H9 (cell line): Measurements from ENCODE around the gene LAMA3. TPM values are rescaled to one million over a fixed set of nuclear protein-coding genes. Genes with fewer than 3 reads are reported as not detected.
A peak's percentile ranks its signal among the peaks of the same experiment; 100 is the strongest.

ENCODE experiments used
- DNase-seq: peaks from one replicate; pipeline ENCODE4 v3.0.0-alpha.2; 2017
- H2AFZ ChIP-seq: one replicate; pipeline ENCODE4 v1.6.1; 2013; ENCODE audit warnings: mild to moderate bottlenecking, low read length, control low read depth, moderate library complexity
- H2AK5ac ChIP-seq: 2 replicates; pipeline ENCODE4 v1.6.1; 2013; ENCODE audit warnings: low read length, control low read depth, mixed read lengths; ENCODE audit not compliant: insufficient read length
- H2BK120ac ChIP-seq: one replicate; pipeline ENCODE4 v1.6.1; 2013; ENCODE audit warnings: low read depth, mild to moderate bottlenecking, low read length, control low read depth, inconsistent platforms; ENCODE audit not compliant: poor library complexity, severe bottlenecking
- H2BK12ac ChIP-seq: 2 replicates; pipeline ENCODE4 v1.6.1; 2013; ENCODE audit warnings: low read length, control low read depth, mixed read lengths, low read depth; ENCODE audit not compliant: insufficient read length
- H2BK15ac ChIP-seq: 2 replicates; pipeline ENCODE4 v1.6.1; 2013; ENCODE audit warnings: low read depth, low read length, control low read depth
- H2BK20ac ChIP-seq: one replicate; pipeline ENCODE4 v1.6.1; 2013; ENCODE audit warnings: low read depth, mild to moderate bottlenecking, low read length, control low read depth, inconsistent platforms; ENCODE audit not compliant: poor library complexity, severe bottlenecking
- H2BK5ac ChIP-seq: 2 replicates; pipeline ENCODE4 v1.6.1; 2013; ENCODE audit warnings: low read length, control low read depth, mixed read lengths; ENCODE audit not compliant: insufficient read length
- H3K14ac ChIP-seq: 2 replicates; pipeline ENCODE4 v1.6.1; 2013; ENCODE audit warnings: low read length, control low read depth; ENCODE audit not compliant: insufficient read depth
- H3K18ac ChIP-seq: 2 replicates; pipeline ENCODE4 v1.6.1; 2013; ENCODE audit warnings: low read depth, mild to moderate bottlenecking, mixed read lengths, low read length, control low read depth; ENCODE audit not compliant: insufficient read length
- H3K23ac ChIP-seq: 2 replicates; pipeline ENCODE4 v1.6.1; 2013; ENCODE audit warnings: low read length, control low read depth, mixed read lengths, low read depth; ENCODE audit not compliant: insufficient read length
- H3K23me2 ChIP-seq: 2 replicates; pipeline ENCODE4 v1.6.1; 2013; ENCODE audit warnings: low read depth, mild to moderate bottlenecking, mixed read lengths, low read length, control low read depth; ENCODE audit not compliant: insufficient read length, poor library complexity, severe bottlenecking
- H3K27ac ChIP-seq: 2 replicates; pipeline ENCODE4 v1.5.1; 2013; ENCODE audit warnings: low read length, control low read depth, mixed read lengths, low read depth; ENCODE audit not compliant: insufficient read length
- H3K27me3 ChIP-seq: 2 replicates; pipeline ENCODE4 v1.6.1; 2013; ENCODE audit warnings: low read length, control low read depth, inconsistent platforms; ENCODE audit not compliant: insufficient read depth
- H3K4ac ChIP-seq: 2 replicates; pipeline ENCODE4 v1.6.1; 2013; ENCODE audit warnings: low read depth, mild to moderate bottlenecking, control low read depth, inconsistent platforms, low read length, moderate library complexity
- H3K4me1 ChIP-seq: 2 replicates; pipeline ENCODE4 v1.6.1; 2013; ENCODE audit warnings: low read length, control low read depth, inconsistent platforms; ENCODE audit not compliant: insufficient read depth
- H3K4me2 ChIP-seq: 2 replicates; pipeline ENCODE4 v1.6.1; 2013; ENCODE audit warnings: low read length, control low read depth, mixed read lengths; ENCODE audit not compliant: insufficient read length, insufficient read depth
- H3K56ac ChIP-seq: 2 replicates; pipeline ENCODE4 v1.6.1; 2013; ENCODE audit warnings: low read depth, mild to moderate bottlenecking, mixed read lengths, low read length, control low read depth; ENCODE audit not compliant: insufficient read length
- H3K79me1 ChIP-seq: 2 replicates; pipeline ENCODE4 v1.6.1; 2013; ENCODE audit warnings: low read depth, mild to moderate bottlenecking, moderate library complexity, low read length, control low read depth, inconsistent platforms; ENCODE audit not compliant: insufficient read depth, poor library complexity, severe bottlenecking
- H3K79me2 ChIP-seq: 2 replicates; pipeline ENCODE4 v1.6.1; 2013; ENCODE audit warnings: low read length, control low read depth, inconsistent platforms; ENCODE audit not compliant: insufficient read depth
- H3K9ac ChIP-seq: 2 replicates; pipeline ENCODE4 v1.6.1; 2013; ENCODE audit warnings: low read length, control low read depth, mixed read lengths; ENCODE audit not compliant: insufficient read length; ENCODE audit errors: extremely low read depth
- H3K9me3 ChIP-seq: one replicate; pipeline ENCODE4 v1.6.1; 2013; ENCODE audit warnings: low read depth, low read length, inconsistent platforms; ENCODE audit not compliant: control insufficient read depth
- H3T11ph ChIP-seq: one replicate; pipeline ENCODE4 v1.6.1; 2013; ENCODE audit warnings: mild to moderate bottlenecking, low read length, control low read depth, inconsistent platforms
- H4K20me1 ChIP-seq: one replicate; pipeline ENCODE4 v1.6.1; 2013; ENCODE audit not compliant: control insufficient read depth, insufficient read length, insufficient read depth
- H4K5ac ChIP-seq: 2 replicates; pipeline ENCODE4 v1.6.1; 2013; ENCODE audit warnings: low read depth, mild to moderate bottlenecking, mixed read lengths, low read length, control low read depth; ENCODE audit not compliant: insufficient read length
- H4K8ac ChIP-seq: replicated peaks from 2 replicates; pipeline ENCODE4 v1.6.1; 2013; ENCODE audit warnings: low read length, control low read depth, mixed read lengths, low read depth; ENCODE audit not compliant: insufficient read length
- H4K91ac ChIP-seq: 2 replicates; pipeline ENCODE4 v1.6.1; 2013; ENCODE audit warnings: low read depth, mild to moderate bottlenecking, moderate library complexity, mixed read lengths, low read length, control low read depth; ENCODE audit not compliant: insufficient read length
- H3K27ac Mint-ChIP-seq, 3 experiments: 2 replicates in 2 of 3; 3 replicates in 1 of 3; pipeline ENCODE4 v1.8.0; 2020 to 2021; ENCODE audit warnings: mixed read lengths in 3 of 3, mild to moderate bottlenecking in 1 of 3, moderate library complexity in 1 of 3
- H3K27me3 Mint-ChIP-seq: 2 replicates; pipeline ENCODE4 v1.8.0; 2021; ENCODE audit warnings: low read depth, mild to moderate bottlenecking, moderate library complexity, mixed read lengths
- H3K36me3 Mint-ChIP-seq, 3 experiments: 2 replicates in 2 of 3; 3 replicates in 1 of 3; pipeline ENCODE4 v1.8.0; 2020 to 2021; ENCODE audit warnings: low read depth in 3 of 3, mixed read lengths in 3 of 3; ENCODE audit not compliant: insufficient read depth in 1 of 3
- H3K4me1 Mint-ChIP-seq, 2 experiments: 2 replicates each; pipeline ENCODE4 v1.8.0; 2020; ENCODE audit warnings: mixed read lengths in 2 of 2
- H3K4me3 Mint-ChIP-seq, 2 experiments: 2 replicates in 1 of 2; 3 replicates in 1 of 2; pipeline ENCODE4 v1.8.0; 2020 to 2021; ENCODE audit warnings: mild to moderate bottlenecking in 2 of 2, mixed read lengths in 2 of 2, moderate library complexity in 1 of 2
- H3K9me3 Mint-ChIP-seq, 2 experiments: 2 replicates in 1 of 2; 3 replicates in 1 of 2; pipeline ENCODE4 v1.8.0; 2020; ENCODE audit warnings: mild to moderate bottlenecking in 2 of 2, mixed read lengths in 2 of 2, moderate library complexity in 1 of 2
- CTCF ChIP-seq: fragments of 200-600 bp; sonication (generic); conservative IDR thresholded peaks from 3 replicates; pipeline ENCODE4 v1.8.0; 2021; ENCODE audit warnings: antibody characterized with exemption, mild to moderate bottlenecking
- WGBS: extraction: QIAGEN DNeasy Blood & Tissue Kit; methylation state at CpG from one replicate; pipeline ENCODE4 v1.1.7; 2013; ENCODE audit warnings: missing lambda C conversion rate, low lambda C conversion rate, mixed read lengths; ENCODE audit not compliant: insufficient read length; ENCODE audit errors: extremely low coverage; 5-methylcytosine and 5-hydroxymethylcytosine counted together
- total RNA-seq: library from RNA; stranded (reverse); gene quantifications from 2 replicates; pipeline ENCODE4 v1.2.1, GENCODE V29; 2021

The LAMA3 gene
- total RNA-seq, 1 experiment from 2014 or later: 0.33 TPM

- Mint-ChIP-seq H3K27me3 (no peaks in the 10 kb centered on the region), H3K4me3 (no peak overlapping the region), H3K27ac (peak overlapping the region in 1 of 3 experiments; percentile 37; a peak in 1 of 7 replicates), H3K36me3 (no peaks in the 10 kb centered on the region), H3K4me1 (peaks cover 8 to 11% of the 10 kb centered on the region in 2 experiments), H3K9me3 (no peaks in the 10 kb centered on the region)
- H4K5ac ChIP-seq: no peak overlapping the region
- H3K27ac ChIP-seq: no peak overlapping the region
- no peak overlapping the region for H2BK5ac ChIP-seq
- H3K4me2 ChIP-seq: no peak overlapping the region
- DNase-seq: no peak
- H3K4ac ChIP-seq: no peak overlapping the region
- H3K79me2 ChIP-seq: no peaks in the 10 kb centered on the region
- H3T11ph ChIP-seq: no peak overlapping the region
- no peak overlapping the region; the same call in 1 of the 2 replicates for H3K14ac ChIP-seq
- no peak overlapping the region for H2BK12ac ChIP-seq
- no peaks in the 10 kb centered on the region for H4K20me1 ChIP-seq
- no peak overlapping the region for H2AK5ac ChIP-seq
- WGBS: no CpG with 5 or more reads among the region's 1 CpG
- H3K9me3 ChIP-seq: no peaks in the 10 kb centered on the region
- H3K79me1 ChIP-seq: no peaks in the 10 kb centered on the region
- H3K4me1 ChIP-seq: no peaks in the 10 kb centered on the region; the same call in 1 of the 2 replicates
- no peaks in the 10 kb centered on the region for H3K23me2 ChIP-seq
- no peak overlapping the region for H2BK120ac ChIP-seq
- no peak overlapping the region for H2BK20ac ChIP-seq
- no peak overlapping the region for H3K23ac ChIP-seq
- H2AFZ ChIP-seq: no peak overlapping the region
- TF ChIP-seq CTCF: no peak
- H2BK15ac ChIP-seq: no peak overlapping the region
- no peak overlapping the region for H3K9ac ChIP-seq
- no peak overlapping the region for H4K91ac ChIP-seq
- no peak overlapping the region for H3K56ac ChIP-seq
- H3K27me3 ChIP-seq: no peaks in the 10 kb centered on the region
- no peak overlapping the region for H4K8ac ChIP-seq
- no peak overlapping the region for H3K18ac ChIP-seq
Measured at GRCh38 chr18:23922939-23923338, 233.7 kb downstream of the LAMA3 start.
